HG03135 (cell line): ENCODE data around the gene PPFIBP2.

ENCODE experiments used
- ATAC-seq: cut with Tn5 transposase; IDR thresholded peaks from one replicate; pipeline ENCODE4 v1.9.1; 2021; ENCODE audit warnings: mild to moderate bottlenecking, moderate library complexity; ENCODE audit not compliant: unreplicated experiment

PPFIBP2 gene

GRCh38 chr11:7548659-7549274, 35.0 kb downstream of the PPFIBP2 start:
- no peak for ATAC-seq

- no peak for ATAC-seq
Measured at GRCh38 chr11:7549681-7550080, 35.9 kb downstream of the PPFIBP2 start.

DNA sequence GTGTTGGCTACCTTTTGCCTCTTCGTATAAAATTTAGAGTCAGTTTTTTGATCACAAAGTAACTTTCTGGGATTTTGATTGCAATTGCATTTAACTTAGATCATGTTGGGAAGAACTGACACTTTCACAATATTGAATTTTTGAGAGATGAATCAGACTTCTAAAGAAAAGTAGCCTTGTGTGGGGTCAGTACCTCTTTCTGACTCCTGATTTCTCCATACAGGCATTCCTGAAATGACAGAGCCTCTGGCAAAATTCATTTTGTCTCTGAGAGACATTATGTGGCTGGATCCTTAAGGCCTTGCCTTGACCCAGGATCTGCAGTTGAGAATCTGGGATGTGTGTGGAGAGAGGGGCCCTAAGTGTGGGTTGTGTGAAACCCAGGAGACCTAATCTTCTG, 37.8 kb downstream of the PPFIBP2 start:
- no peak for ATAC-seq

GRCh38 chr11:7552666-7553065, 38.9 kb downstream of the PPFIBP2 start:
- ATAC-seq, result no peak

DNA sequence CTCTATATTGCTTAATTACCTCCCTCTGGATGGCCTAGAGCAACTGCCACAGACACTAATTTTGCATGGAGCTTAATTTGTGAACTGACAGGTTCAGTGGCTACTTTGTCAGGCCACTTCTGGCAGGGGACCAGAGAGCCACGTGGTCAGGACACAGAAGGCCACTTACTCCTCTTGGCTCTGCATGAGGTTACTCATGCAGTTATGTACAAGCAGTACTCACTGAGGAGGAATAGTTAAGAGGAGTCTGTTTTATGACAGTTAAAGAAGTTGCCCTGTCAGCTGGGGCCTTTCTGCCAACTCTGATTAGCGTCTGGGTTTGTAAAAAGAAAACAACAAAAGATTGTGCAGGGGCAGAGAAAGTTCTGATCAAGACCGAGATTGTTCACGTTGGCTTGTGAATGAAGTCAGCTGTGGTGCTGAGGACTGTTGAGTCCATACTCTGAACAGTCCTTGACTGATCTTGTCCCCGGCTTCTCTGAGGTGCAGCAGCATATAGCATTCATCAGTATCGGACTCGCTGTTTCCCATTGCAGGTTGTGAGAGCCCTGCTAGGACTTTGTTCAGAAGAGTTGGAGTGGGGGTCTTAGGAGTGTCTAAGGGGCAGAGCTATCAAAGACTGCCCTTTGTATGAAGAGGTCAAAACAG, 41.4 kb downstream of the PPFIBP2 start:
- no peak for ATAC-seq

DNA sequence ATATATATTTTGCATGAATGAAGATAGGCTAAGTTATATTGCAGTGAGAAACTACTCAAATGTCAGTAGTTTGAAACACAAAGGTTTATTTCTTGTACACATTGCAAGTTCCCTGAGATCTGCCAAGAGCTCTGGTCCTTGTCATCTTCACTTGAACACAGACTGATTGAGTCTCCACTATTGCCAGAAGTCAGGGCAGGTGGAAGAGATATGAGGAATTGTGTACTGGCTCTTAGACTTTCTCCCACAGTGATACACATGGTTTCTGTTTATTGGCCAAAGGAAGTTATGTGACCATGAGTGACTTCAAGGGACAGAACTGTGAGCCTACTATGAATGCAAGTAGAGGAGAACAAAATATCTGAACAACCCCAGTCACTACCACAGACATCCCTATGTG, 44.2 kb downstream of the PPFIBP2 start:
- no peak for ATAC-seq

DNA sequence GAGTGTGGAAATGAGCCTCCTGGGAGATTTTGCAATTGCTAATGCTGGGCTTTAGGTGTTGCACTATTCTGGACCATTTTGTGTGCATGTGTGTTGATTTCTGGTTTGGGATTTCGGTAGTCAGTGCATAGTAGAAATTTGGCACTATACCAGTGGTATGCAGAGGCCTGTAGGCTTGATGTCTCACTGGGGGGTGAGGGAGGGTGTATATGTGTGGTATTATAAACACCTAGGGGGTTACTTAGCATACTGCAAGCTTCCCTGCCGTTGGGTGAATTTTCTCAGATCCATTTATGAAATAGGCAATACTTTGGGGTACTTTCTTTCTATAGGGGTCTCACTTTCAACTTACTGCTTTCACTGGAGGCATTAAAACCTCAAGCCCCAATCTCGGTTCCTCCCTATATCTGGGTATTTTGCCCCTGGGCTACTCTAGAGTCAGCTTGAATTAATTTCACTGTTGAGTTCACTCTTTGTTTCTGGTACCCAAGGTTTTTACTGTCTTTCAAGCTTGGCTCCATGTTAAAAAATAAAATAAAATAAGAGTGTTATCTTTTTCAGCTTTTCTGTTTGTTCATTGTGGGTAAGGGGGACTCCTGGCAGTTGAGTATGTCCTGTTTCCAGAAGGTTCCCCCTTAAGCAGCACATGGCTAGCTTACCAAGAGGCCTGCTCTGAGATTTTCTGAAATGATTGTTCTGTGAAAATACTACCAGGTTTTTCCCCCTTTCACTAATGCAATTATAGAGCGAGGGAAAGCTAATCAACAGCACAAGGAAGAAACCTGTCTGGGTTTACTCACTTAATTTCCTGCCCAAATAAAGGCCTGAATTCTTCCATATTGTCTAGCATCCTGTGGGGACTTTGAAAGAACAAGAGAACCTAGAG, 45.8 kb downstream of the PPFIBP2 start:
- peak; percentile 62 for ATAC-seq

DNA sequence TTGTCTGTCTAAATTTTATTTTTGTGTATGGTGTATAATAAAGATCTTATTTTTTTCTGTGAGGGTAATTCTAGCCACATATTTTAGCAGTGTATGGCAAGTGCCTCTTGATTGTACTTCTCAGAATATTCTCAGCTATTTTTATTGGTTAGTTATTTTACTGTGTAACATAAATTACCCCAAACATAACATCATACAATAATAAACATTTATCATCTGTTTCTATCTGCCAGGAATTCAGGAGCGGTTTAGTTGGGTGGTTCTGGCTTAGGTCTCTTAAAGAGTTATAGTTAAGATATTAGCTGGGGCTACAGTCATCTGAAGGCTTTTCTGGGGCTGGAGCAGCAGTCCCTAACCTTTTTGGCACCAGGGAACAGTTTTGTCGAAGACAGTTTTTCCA, 47.8 kb downstream of the PPFIBP2 start:
- no peak for ATAC-seq

GRCh38 chr11:7563281-7563680, 49.5 kb downstream of the PPFIBP2 start:
- ATAC-seq, result no peak

- no peak for ATAC-seq
Measured at GRCh38 chr11:7564803-7565202, 51.0 kb downstream of the PPFIBP2 start.

GRCh38 chr11:7567311-7567710, 53.5 kb downstream of the PPFIBP2 start:
- ATAC-seq, result no peak

- no peak for ATAC-seq
Measured at GRCh38 chr11:7569044-7569443, 55.2 kb downstream of the PPFIBP2 start.

GRCh38 chr11:7570241-7570640, 56.4 kb downstream of the PPFIBP2 start:
- no peak for ATAC-seq

GRCh38 chr11:7570938-7571521, 57.2 kb downstream of the PPFIBP2 start:
- no peak for ATAC-seq

DNA sequence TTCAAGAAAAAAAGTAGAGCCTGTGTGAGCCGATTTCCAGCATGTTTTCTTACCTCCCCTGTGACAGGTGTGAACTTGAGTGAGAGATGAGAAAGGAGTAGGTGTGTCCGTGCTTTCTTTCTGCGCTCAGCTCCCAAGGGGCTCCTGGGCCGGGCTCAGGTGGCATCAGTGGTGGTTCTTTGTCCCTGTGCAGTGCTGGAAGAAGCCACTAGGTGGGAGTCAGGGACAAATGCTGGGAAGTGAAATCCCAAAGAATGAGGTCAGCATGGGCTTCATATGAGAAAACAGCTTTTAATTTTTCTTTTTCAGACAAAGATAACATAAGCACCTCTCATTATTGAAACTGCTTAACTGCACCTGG, 57.8 kb downstream of the PPFIBP2 start:
- ATAC-seq, result no peak

- no peak for ATAC-seq
Measured at GRCh38 chr11:7572001-7572712, 58.4 kb downstream of the PPFIBP2 start.

DNA sequence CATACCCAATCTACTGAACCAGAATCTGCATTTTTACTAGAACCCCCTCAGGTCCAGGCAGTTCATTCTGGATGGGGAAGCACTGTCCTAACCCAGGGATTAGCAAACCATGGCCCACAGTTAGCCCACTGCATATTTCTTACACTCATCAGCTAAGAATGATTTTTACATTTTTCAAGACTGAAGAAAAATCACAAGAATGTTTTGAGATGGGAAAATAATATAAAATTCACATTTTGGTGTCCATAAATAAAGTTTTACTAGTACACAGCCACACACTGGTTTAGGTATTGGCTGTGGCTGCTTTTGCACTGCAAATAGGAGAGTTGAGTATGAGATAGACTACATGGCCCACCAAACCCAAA, 59.4 kb downstream of the PPFIBP2 start:
- ATAC-seq, result no peak

GRCh38 chr11:7573558-7574296, 59.9 kb downstream of the PPFIBP2 start:
- ATAC-seq, result no peak

GRCh38 chr11:7574491-7575130, 60.8 kb downstream of the PPFIBP2 start:
- no peak for ATAC-seq
